Muscle of leg (tissue), 11 donors: ENCODE measurements around the gene PTPN22. TPM values are rescaled to one million over a fixed set of nuclear protein-coding genes. Genes with fewer than 3 reads are reported as not detected.

Experiments
- DNase-seq: peaks from one replicate; pipeline ENCODE4 v3.0.0; 2013
- H3K27ac ChIP-seq: one replicate; pipeline ENCODE4 v1.5.1; 2013; ENCODE audit warnings: mild to moderate bottlenecking, low read length, control low read depth
- H3K27me3 ChIP-seq: one replicate; pipeline ENCODE4 v1.6.1; 2013; ENCODE audit warnings: low read length; ENCODE audit not compliant: control insufficient read depth, insufficient read depth
- H3K36me3 ChIP-seq: one replicate; pipeline ENCODE4 v1.6.1; 2013; ENCODE audit warnings: low read length; ENCODE audit not compliant: control insufficient read depth, insufficient read depth
- H3K4me1 ChIP-seq: one replicate; pipeline ENCODE4 v1.6.1; 2013; ENCODE audit warnings: low read length; ENCODE audit not compliant: control insufficient read depth, insufficient read depth
- H3K4me3 ChIP-seq: one replicate; pipeline ENCODE4 v1.5.1; 2013; ENCODE audit warnings: low read length, control low read depth
- H3K9me3 ChIP-seq: replicated peaks from 2 replicates; pipeline ENCODE4 v1.6.1; 2013; ENCODE audit warnings: low read depth, low read length; ENCODE audit not compliant: control insufficient read depth
- WGBS: methylation state at CpG from one replicate; pipeline ENCODE4 v1.1.5; 2013; ENCODE audit warnings: missing lambda C conversion rate; ENCODE audit not compliant: insufficient coverage; 5-methylcytosine and 5-hydroxymethylcytosine counted together
- polyA plus RNA-seq, 8 donors: library from polyadenylated mRNA; unstranded; fragments of 120-200 nt; gene quantifications; one replicate each; pipeline versions ENCODE4 v1.2.1 to v1.2.3, GENCODE V29; 2013; ENCODE audit warnings: inconsistent platforms in 1 of 8, low replicate concordance in 1 of 8; ENCODE audit not compliant: insufficient read length in 8 of 8, insufficient read depth in 1 of 8
- total RNA-seq: library from RNA; stranded (reverse); fragments of 120-200 nt; gene quantifications from one replicate; pipeline ENCODE4 v1.2.4, GENCODE V29; 2013

The PTPN22 gene
- total and polyA plus RNA-seq, 9 donors, result 0.20 to 0.65 (median 0.37) TPM

GRCh38 chr1:113813218-113813617 lies 58.3 kb downstream of the PTPN22 start:
- H3K27ac ChIP-seq, result peak overlapping the region; percentile 91

GRCh38 chr1:113812661-113813135 lies 58.8 kb downstream of the PTPN22 start:
- WGBS, result 10% methylated on average over 4 of the region's 13 CpGs
- Histone ChIP-seq H3K4me1 (peaks cover 5% of the 10 kb centered on the region), H3K27me3 (no peaks in the 10 kb centered on the region), H3K27ac (peak overlapping the region; percentile 91), H3K9me3 (no peaks in the 10 kb centered on the region), H3K4me3 (peak overlapping the region; percentile 50), H3K36me3 (no peaks in the 10 kb centered on the region)
- DNase-seq, result peak; percentile 74

More at GRCh38 chr1:113813218-113813617, 58.3 kb downstream of the PTPN22 start:
- Histone ChIP-seq H3K27me3 (no peaks in the 10 kb centered on the region), H3K4me3 (no peak overlapping the region), H3K4me1 (peaks cover 5% of the 10 kb centered on the region), H3K9me3 (no peaks in the 10 kb centered on the region), H3K36me3 (no peaks in the 10 kb centered on the region)
- peak; percentile 12 for DNase-seq
- 93% methylated on average over 13 of the region's 15 CpGs for WGBS

- no peaks in the 10 kb centered on the region for H3K9me3 ChIP-seq
- H3K4me1 ChIP-seq, result peaks cover 5% of the 10 kb centered on the region
- H3K27me3 ChIP-seq, result no peaks in the 10 kb centered on the region
- WGBS, result under 1% methylated on average over 59 of the region's 82 CpGs
- H3K4me3 ChIP-seq, result peak within 1 kb of the TSS; percentile 95
- H3K27ac ChIP-seq, result peak within 1 kb of the TSS; percentile 98
- peak; percentile 100 for DNase-seq
- H3K36me3 ChIP-seq, result no peaks in the 10 kb centered on the region
Measured at GRCh38 chr1:113811888-113812660, 59.4 kb downstream of the PTPN22 start, which contains the start of gene RSBN1. TSS of gene RSBN1 (minus strand) at chr1:113812476. CDS start at chr1:113812412, 64 bp downstream.

GRCh38 chr1:113811156-113811887 lies 60.2 kb downstream of the PTPN22 start:
- Histone ChIP-seq H3K4me1 (peaks cover 5% of the 10 kb centered on the region), H3K36me3 (no peaks in the 10 kb centered on the region), H3K9me3 (no peaks in the 10 kb centered on the region), H3K27me3 (no peaks in the 10 kb centered on the region), H3K4me3 (peak overlapping the region; percentile 95), H3K27ac (peak overlapping the region; percentile 98)
- 0% methylated on average over 23 of the region's 29 CpGs for WGBS
- DNase-seq, result no peak

- H3K4me3 ChIP-seq, result no peak overlapping the region
- no CpG with 5 or more reads among the region's 5 CpGs for WGBS
- no peaks in the 10 kb centered on the region for H3K36me3 ChIP-seq
- H3K27ac ChIP-seq, result no peak overlapping the region
- no peaks in the 10 kb centered on the region for H3K9me3 ChIP-seq
- H3K27me3 ChIP-seq, result no peaks in the 10 kb centered on the region
- DNase-seq, result no peak
- peaks cover 5% of the 10 kb centered on the region for H3K4me1 ChIP-seq
Measured at GRCh38 chr1:113809670-113810602, 61.6 kb downstream of the PTPN22 start.

- Histone ChIP-seq H3K4me1 (peaks cover 5% of the 10 kb centered on the region), H3K27ac (no peak overlapping the region)
Measured at GRCh38 chr1:113808450-113809195, 62.9 kb downstream of the PTPN22 start.

GRCh38 chr1:113805639-113806038 lies 65.9 kb downstream of the PTPN22 start:
- Histone ChIP-seq H3K4me1 (peaks cover 3% of the 10 kb centered on the region), H3K9me3 (no peaks in the 10 kb centered on the region), H3K36me3 (no peaks in the 10 kb centered on the region), H3K4me3 (no peak overlapping the region), H3K27me3 (no peaks in the 10 kb centered on the region), H3K27ac (no peak overlapping the region)
- 100% methylated on average over 3 of the region's 4 CpGs for WGBS
- no peak for DNase-seq

More at GRCh38 chr1:113808450-113809195, 62.9 kb downstream of the PTPN22 start:
- H3K9me3 ChIP-seq, result no peaks in the 10 kb centered on the region
- no peaks in the 10 kb centered on the region for H3K27me3 ChIP-seq
- no peaks in the 10 kb centered on the region for H3K36me3 ChIP-seq
- H3K4me3 ChIP-seq, result no peak overlapping the region
- WGBS, result no CpG with 5 or more reads among the region's 4 CpGs
- no peak for DNase-seq

GRCh38 chr1:113805256-113805531 lies 66.3 kb downstream of the PTPN22 start:
- WGBS, result no CpG with 5 or more reads among the region's 6 CpGs
- no peaks in the 10 kb centered on the region for H3K27me3 ChIP-seq
- no peak for DNase-seq
- no peak overlapping the region for H3K27ac ChIP-seq
- peaks cover 3% of the 10 kb centered on the region for H3K4me1 ChIP-seq
- no peaks in the 10 kb centered on the region for H3K9me3 ChIP-seq
- H3K36me3 ChIP-seq, result no peaks in the 10 kb centered on the region
- H3K4me3 ChIP-seq, result no peak overlapping the region

- H3K36me3 ChIP-seq, result no peaks in the 10 kb centered on the region
- no peaks in the 10 kb centered on the region for H3K4me1 ChIP-seq
- H3K4me3 ChIP-seq, result no peak overlapping the region
- no peaks in the 10 kb centered on the region for H3K9me3 ChIP-seq
- no peaks in the 10 kb centered on the region for H3K27me3 ChIP-seq
- WGBS, result 87% methylated on average over 4 of the region's 8 CpGs
- DNase-seq, result no peak
- no peak overlapping the region for H3K27ac ChIP-seq
Measured at GRCh38 chr1:113804421-113805255, 66.9 kb downstream of the PTPN22 start.
